RWPE1 (cell line): ENCODE data around the gene KLHL42.

ENCODE experiments used
- CTCF ChIA-PET: fragments of 350-600 bp; sonication (Branson Sonifier 250); formaldehyde crosslinking; extraction: SDS; loops from one replicate; lab custom pipeline; 2021; lab: Yijun Ruan, JAX
- POLR2A ChIA-PET: fragments of 400-600 bp; formaldehyde crosslinking; extraction: SDS; loops from one replicate; lab custom pipeline; 2020; ENCODE audit warnings: antibody characterized with exemption; ENCODE audit not compliant: low non-redundant PET; lab: Yijun Ruan, JAX
- DNase-seq: peaks from one replicate; pipeline ENCODE4 v3.0.0; 2012; ENCODE audit warnings: low spot score
- H3K27ac ChIP-seq: fragments of 450-650 bp; 2 replicates; pipeline ENCODE4 v1.5.1; 2017
- CTCF ChIP-seq: fragments of 450-650 bp; conservative IDR thresholded peaks from 2 replicates; pipeline ENCODE4 v1.5.1; 2017; ENCODE audit warnings: low read depth, mild to moderate bottlenecking

KLHL42 gene

GRCh38 chr12:27747111-27747820 is 32.8 kb upstream of the KLHL42 start:
- peak; percentile 31 for DNase-seq
- TF ChIP-seq CTCF: no peak
- no peak overlapping the region for H3K27ac ChIP-seq
- POLR2A ChIA-PET: no interaction called here
- CTCF ChIA-PET: no interaction called here

GRCh38 chr12:27751386-27752047 is 28.5 kb upstream of the KLHL42 start:
- peak overlapping the region; percentile 74 for H3K27ac ChIP-seq
- TF ChIP-seq CTCF: no peak

GRCh38 chr12:27754795-27755194 is 25.2 kb upstream of the KLHL42 start:
- POLR2A ChIA-PET: no interaction called here
- no peak overlapping the region for H3K27ac ChIP-seq
- TF ChIP-seq CTCF: no peak
- CTCF ChIA-PET: no interaction called here
- DNase-seq: no peak

More at GRCh38 chr12:27751386-27752047, 28.5 kb upstream of the KLHL42 start:
- ChIA-PET CTCF (interaction anchor here (0.6 to 0.7 kb wide), 2 partner anchors 15 to 17 kb away, joined by 3 read pairs; no protein-coding TSS in a partner anchor), POLR2A (interaction anchor here (0.7 kb wide), 1 partner anchor 25 kb away, joined by 3 read pairs; no protein-coding TSS in a partner anchor)
- DNase-seq: peak; percentile 41

GRCh38 chr12:27756670-27757195 is 23.3 kb upstream of the KLHL42 start:
- no peak for DNase-seq
- no peak for TF ChIP-seq CTCF
- CTCF ChIA-PET: interaction anchor here (0.6 to 0.8 kb wide), 2 partner anchors 184 to 1428 kb away, joined by 3 to 4 read pairs; no protein-coding TSS in a partner anchor
- POLR2A ChIA-PET: no interaction called here
- H3K27ac ChIP-seq: no peak overlapping the region

GRCh38 chr12:27762757-27763156 is 17.3 kb upstream of the KLHL42 start:
- ChIA-PET CTCF (no interaction called here), POLR2A (no interaction called here)

More at GRCh38 chr12:27762757-27763156, 17.3 kb upstream of the KLHL42 start:
- no peak for TF ChIP-seq CTCF
- DNase-seq: no peak
- no peak overlapping the region for H3K27ac ChIP-seq
